ENCODE measurements around the gene NR2F1-AS1. TPM values are rescaled to one million over a fixed set of nuclear protein-coding genes. Genes with fewer than 3 reads are reported as not detected.

Gene NR2F1-AS1
- total and polyA plus RNA-seq, 2 experiments from 2014 or later = 0.59 to 4.5 TPM

DNA sequence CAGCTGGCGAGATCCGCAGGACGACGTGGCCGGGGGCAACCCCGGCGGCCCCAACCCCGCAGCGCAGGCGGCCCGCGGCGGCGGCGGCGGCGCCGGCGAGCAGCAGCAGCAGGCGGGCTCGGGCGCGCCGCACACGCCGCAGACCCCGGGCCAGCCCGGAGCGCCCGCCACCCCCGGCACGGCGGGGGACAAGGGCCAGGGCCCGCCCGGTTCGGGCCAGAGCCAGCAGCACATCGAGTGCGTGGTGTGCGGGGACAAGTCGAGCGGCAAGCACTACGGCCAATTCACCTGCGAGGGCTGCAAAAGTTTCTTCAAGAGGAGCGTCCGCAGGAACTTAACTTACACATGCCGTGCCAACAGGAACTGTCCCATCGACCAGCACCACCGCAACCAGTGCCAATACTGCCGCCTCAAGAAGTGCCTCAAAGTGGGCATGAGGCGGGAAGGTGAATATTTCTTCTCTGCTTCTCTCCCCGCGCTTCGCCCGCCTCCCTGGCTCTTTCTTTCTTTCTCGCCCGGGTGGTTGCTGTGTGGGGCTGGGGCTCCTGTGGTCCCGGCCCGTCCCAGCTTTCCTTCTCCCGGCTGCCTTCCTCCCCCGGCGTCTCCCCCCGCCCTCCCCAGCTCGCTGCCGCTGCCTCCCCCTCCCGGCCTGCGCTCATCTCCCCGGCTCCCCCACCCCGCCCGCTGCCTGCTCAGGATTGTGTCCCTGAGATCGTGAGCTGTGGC, 4.2 kb upstream of the NR2F1-AS1 start:
- H2AFZ ChIP-seq = no peak overlapping the region
- H3K4me3 Mint-ChIP-seq = peak overlapping the region; percentile 69
- peaks cover 4% of the 10 kb centered on the region for H3K9me3 Mint-ChIP-seq
- peaks cover 95% of the 10 kb centered on the region for H3K27me3 ChIP-seq (ENCODE audit: insufficient read depth)
- H3K4me1 ChIP-seq (ENCODE audit: insufficient read depth) = peaks cover 37% of the 10 kb centered on the region
- H3F3A ChIP-seq (replicated peaks; ENCODE audit: low read depth) = peaks cover 32% of the 10 kb centered on the region
- H3K27ac Mint-ChIP-seq = no peak overlapping the region
- H3K27me3 Mint-ChIP-seq (ENCODE audit: insufficient read depth, low read depth, poor library complexity) = peaks cover 50% of the 10 kb centered on the region
- TF ChIP-seq ZNF331 (CRISPR knock-in tag; IDR thresholded peaks at IDR 0.05; ENCODE audit: low read depth) (no peak), EZH2phosphoT487 (IDR thresholded peaks at IDR 0.05; ENCODE audit: unreplicated experiment) (peak; percentile 98), EZH2 (IDR thresholded peaks at IDR 0.05; ENCODE audit: low read depth, unreplicated experiment) (peak; percentile 96), STAT1 (IDR thresholded peaks at IDR 0.05; ENCODE audit: unreplicated experiment) (no peak), ZNF114 (CRISPR knock-in tag; IDR thresholded peaks at IDR 0.05) (no peak), CTCF (conservative IDR thresholded peaks at IDR 0.05; ENCODE audit: low read depth in 2 of 2) (no peak), JUNB (IDR thresholded peaks at IDR 0.05; ENCODE audit: unreplicated experiment) (no peak), POLR2AphosphoS5 (IDR thresholded peaks at IDR 0.05; ENCODE audit: low read depth) (no peak), CREB1 (CRISPR knock-in tag; IDR thresholded peaks at IDR 0.05; ENCODE audit: low read depth) (no peak), NANOG (IDR thresholded peaks at IDR 0.05; ENCODE audit: borderline replicate concordance) (no peak)
- TF ChIP-seq, protein P1, sequence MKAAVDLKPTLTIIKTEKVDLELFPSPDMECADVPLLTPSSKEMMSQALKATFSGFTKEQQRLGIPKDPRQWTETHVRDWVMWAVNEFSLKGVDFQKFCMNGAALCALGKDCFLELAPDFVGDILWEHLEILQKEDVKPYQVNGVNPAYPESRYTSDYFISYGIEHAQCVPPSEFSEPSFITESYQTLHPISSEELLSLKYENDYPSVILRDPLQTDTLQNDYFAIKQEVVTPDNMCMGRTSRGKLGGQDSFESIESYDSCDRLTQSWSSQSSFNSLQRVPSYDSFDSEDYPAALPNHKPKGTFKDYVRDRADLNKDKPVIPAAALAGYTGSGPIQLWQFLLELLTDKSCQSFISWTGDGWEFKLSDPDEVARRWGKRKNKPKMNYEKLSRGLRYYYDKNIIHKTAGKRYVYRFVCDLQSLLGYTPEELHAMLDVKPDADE (IDR thresholded peaks at IDR 0.05) = no peak
- TF ChIP-seq, protein P2, sequence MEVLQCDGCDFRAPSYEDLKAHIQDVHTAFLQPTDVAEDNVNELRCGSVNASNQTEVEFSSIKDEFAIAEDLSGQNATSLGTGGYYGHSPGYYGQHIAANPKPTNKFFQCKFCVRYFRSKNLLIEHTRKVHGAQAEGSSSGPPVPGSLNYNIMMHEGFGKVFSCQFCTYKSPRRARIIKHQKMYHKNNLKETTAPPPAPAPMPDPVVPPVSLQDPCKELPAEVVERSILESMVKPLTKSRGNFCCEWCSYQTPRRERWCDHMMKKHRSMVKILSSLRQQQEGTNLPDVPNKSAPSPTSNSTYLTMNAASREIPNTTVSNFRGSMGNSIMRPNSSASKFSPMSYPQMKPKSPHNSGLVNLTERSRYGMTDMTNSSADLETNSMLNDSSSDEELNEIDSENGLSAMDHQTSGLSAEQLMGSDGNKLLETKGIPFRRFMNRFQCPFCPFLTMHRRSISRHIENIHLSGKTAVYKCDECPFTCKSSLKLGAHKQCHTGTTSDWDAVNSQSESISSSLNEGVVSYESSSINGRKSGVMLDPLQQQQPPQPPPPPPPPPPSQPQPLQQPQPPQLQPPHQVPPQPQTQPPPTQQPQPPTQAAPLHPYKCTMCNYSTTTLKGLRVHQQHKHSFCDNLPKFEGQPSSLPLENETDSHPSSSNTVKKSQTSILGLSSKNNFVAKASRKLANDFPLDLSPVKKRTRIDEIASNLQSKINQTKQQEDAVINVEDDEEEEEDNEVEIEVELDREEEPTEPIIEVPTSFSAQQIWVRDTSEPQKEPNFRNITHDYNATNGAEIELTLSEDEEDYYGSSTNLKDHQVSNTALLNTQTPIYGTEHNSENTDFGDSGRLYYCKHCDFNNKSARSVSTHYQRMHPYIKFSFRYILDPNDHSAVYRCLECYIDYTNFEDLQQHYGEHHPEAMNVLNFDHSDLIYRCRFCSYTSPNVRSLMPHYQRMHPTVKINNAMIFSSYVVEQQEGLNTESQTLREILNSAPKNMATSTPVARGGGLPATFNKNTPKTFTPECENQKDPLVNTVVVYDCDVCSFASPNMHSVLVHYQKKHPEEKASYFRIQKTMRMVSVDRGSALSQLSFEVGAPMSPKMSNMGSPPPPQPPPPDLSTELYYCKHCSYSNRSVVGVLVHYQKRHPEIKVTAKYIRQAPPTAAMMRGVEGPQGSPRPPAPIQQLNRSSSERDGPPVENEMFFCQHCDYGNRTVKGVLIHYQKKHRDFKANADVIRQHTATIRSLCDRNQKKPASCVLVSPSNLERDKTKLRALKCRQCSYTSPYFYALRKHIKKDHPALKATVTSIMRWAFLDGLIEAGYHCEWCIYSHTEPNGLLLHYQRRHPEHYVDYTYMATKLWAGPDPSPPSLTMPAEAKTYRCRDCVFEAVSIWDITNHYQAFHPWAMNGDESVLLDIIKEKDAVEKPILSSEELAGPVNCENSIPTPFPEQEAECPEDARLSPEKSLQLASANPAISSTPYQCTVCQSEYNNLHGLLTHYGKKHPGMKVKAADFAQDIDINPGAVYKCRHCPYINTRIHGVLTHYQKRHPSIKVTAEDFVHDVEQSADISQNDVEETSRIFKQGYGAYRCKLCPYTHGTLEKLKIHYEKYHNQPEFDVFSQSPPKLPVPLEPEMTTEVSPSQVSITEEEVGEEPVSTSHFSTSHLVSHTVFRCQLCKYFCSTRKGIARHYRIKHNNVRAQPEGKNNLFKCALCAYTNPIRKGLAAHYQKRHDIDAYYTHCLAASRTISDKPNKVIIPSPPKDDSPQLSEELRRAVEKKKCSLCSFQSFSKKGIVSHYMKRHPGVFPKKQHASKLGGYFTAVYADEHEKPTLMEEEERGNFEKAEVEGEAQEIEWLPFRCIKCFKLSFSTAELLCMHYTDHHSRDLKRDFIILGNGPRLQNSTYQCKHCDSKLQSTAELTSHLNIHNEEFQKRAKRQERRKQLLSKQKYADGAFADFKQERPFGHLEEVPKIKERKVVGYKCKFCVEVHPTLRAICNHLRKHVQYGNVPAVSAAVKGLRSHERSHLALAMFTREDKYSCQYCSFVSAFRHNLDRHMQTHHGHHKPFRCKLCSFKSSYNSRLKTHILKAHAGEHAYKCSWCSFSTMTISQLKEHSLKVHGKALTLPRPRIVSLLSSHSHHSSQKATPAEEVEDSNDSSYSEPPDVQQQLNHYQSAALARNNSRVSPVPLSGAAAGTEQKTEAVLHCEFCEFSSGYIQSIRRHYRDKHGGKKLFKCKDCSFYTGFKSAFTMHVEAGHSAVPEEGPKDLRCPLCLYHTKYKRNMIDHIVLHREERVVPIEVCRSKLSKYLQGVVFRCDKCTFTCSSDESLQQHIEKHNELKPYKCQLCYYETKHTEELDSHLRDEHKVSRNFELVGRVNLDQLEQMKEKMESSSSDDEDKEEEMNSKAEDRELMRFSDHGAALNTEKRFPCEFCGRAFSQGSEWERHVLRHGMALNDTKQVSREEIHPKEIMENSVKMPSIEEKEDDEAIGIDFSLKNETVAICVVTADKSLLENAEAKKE (CRISPR knock-in tag; IDR thresholded peaks at IDR 0.05) = no peak
- TF ChIP-seq, protein P3, sequence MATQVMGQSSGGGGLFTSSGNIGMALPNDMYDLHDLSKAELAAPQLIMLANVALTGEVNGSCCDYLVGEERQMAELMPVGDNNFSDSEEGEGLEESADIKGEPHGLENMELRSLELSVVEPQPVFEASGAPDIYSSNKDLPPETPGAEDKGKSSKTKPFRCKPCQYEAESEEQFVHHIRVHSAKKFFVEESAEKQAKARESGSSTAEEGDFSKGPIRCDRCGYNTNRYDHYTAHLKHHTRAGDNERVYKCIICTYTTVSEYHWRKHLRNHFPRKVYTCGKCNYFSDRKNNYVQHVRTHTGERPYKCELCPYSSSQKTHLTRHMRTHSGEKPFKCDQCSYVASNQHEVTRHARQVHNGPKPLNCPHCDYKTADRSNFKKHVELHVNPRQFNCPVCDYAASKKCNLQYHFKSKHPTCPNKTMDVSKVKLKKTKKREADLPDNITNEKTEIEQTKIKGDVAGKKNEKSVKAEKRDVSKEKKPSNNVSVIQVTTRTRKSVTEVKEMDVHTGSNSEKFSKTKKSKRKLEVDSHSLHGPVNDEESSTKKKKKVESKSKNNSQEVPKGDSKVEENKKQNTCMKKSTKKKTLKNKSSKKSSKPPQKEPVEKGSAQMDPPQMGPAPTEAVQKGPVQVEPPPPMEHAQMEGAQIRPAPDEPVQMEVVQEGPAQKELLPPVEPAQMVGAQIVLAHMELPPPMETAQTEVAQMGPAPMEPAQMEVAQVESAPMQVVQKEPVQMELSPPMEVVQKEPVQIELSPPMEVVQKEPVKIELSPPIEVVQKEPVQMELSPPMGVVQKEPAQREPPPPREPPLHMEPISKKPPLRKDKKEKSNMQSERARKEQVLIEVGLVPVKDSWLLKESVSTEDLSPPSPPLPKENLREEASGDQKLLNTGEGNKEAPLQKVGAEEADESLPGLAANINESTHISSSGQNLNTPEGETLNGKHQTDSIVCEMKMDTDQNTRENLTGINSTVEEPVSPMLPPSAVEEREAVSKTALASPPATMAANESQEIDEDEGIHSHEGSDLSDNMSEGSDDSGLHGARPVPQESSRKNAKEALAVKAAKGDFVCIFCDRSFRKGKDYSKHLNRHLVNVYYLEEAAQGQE (IDR thresholded peaks at IDR 0.05; ENCODE audit: unreplicated experiment) = no peak
- peaks cover 30% of the 10 kb centered on the region for H3K4me1 Mint-ChIP-seq
- peak overlapping the region; percentile 77 for H3K4me2 ChIP-seq
- H3K9me2 ChIP-seq (ENCODE audit: insufficient read depth) = no peaks in the 10 kb centered on the region
- no peaks in the 10 kb centered on the region for H3K36me3 ChIP-seq (ENCODE audit: insufficient read depth)
- H3K27ac ChIP-seq (ENCODE audit: low read depth) = no peak overlapping the region
- H3K79me2 ChIP-seq (replicated peaks; ENCODE audit: insufficient read depth) = no peaks in the 10 kb centered on the region
- peak; percentile 2; the same call in 2 of the 3 replicates for ATAC-seq
- peaks cover 32% of the 10 kb centered on the region; the same call in 1 of the 2 replicates for H4K20me1 ChIP-seq (replicated peaks; ENCODE audit: insufficient read depth)
- H3K4me3 ChIP-seq = peak overlapping the region; percentile 47
- no peaks in the 10 kb centered on the region; the same call in 2 of the 3 replicates for H3K36me3 Mint-ChIP-seq (ENCODE audit: low read depth)
- DNase-seq (ENCODE audit: low spot score) = peak; percentile 67
